HG03175 (cell line): ENCODE results near the gene CHADL.
"Not testable (repeated sequence)": the region's sequence is repeated elsewhere in the genome, so short reads cannot be mapped to it uniquely, and the experiment has no call there.

Experiments used
- ATAC-seq: cut with Tn5 transposase; IDR thresholded peaks from one replicate; pipeline ENCODE4 v1.9.1; 2021; ENCODE audit warnings: mild to moderate bottlenecking, moderate library complexity; ENCODE audit not compliant: unreplicated experiment

The CHADL gene

DNA sequence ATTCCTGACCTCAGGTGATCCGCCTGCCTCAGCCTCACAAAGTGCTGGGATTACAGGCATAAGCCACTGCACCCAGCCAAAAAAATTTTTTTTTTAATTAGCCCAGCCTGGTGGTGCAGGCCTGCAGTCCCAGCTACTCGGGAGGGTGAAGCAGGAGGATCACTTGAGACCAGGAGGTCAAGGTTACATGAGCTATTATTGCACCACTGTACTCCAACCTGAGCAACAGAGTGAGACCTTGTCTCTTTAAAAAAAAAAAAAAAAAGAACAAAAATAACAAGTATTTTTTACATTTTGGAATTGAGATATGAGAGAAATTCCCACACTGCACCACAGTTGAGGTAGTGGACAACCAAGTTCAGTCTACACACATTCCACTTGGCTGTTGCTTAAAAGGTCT, 49.3 kb downstream of the CHADL start:
- ATAC-seq = no peak

DNA sequence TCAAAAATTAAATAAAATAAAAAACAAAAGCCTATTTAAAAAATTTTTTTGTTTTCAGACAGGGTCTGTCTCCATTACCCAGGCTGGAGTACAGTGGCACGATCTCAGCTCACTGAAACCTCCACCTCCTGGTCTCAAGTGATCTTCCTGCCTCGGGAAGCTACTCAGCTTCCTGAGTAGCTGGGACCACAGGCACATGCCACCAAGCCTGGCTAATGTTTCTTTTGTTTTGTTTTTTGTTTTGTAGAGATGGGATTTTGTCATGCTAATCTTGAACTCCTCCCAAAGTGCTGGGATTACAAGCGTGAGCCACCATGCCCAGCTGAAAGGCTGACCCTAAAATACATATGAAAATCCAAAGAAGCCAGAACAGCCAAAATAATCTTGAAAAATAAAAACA, 56.1 kb downstream of the CHADL start:
- no peak for ATAC-seq

DNA sequence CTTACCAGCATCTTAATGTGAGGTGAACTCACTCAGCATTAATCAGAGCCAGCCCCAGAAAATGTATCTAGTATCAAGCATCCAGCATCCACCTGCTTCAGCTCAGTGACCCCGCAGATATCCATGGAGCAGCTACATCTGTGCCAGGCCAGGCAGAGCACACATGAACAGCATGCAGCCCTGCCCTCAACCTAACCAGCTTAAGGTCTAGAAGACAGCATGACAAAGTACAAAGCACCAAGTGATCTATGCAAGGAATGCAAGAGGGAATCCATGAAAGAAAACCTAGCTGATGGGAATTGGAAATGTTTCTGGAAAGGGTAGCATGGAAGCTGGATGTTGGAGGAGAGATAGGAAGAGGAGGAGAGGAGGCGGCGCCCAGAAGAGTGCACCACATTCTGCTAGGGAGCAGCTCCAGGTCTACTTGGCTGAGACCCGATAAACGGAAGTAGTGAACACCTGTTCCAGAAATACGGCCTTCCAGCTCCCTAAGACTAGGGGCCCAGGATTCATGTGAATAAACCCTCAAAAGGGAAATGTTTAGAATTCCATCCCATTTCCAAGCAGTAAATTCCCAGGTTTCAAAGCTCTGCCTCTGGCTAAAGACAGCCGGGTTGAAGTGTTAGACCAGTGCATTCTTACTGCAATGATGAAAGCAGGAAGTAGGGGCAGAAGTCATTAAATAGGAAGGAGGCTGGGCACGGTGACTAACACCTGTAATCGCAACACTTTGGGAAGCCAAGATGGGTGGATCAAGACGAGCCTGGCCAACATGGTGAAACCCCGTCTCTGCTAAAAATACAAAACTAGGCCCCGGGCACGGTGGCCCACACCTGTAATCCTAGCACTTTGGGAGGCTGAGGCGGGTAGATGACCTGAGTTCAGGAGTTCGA, 59.1 kb downstream of the CHADL start:
- no peak for ATAC-seq

DNA sequence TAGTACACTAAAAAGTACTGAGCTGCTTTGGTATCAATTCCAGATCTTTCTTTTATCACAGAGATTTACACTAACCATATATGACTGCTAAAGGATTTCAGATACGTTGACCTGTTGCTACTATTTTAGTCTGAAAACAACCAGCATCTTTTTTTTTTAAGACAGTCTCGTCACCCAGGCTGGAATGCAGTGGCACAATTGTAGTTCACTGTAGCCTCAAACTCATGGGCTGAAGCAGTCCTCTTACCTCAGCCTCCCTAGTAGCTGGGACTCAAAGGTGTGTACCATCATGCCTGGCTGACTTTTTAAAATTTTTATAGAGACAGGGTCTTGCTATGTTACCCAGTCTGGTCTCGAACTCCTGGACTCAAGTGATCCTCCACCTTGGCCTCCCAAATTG, 59.8 kb downstream of the CHADL start:
- ATAC-seq = no peak

DNA sequence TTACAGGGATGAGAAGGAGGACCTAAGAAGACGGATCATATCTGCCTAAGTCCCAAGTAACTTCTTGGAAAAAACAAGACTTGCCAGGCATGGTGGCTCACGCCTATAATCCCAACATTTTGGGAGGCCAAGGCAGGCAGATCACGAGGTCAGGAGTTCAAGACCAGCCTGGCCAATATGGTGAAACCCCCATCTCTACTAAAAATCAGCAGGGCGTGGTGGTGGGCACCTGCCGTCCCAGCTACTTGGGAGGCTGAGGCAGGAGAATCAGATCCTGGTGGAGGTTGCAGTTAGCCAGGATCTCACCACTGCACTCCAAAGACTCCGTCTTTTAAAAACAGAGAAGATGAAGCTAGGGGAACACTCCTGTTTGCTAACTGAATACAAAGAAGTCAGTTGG, 60.4 kb downstream of the CHADL start:
- ATAC-seq = not testable (repeated sequence)
